ENCODE results near the gene TMED7.

GRCh38 chr5:115644046-115644445 is 18.2 kb upstream of the TMED7 start:
- TF ChIP-seq CTCF (conservative IDR thresholded peaks at IDR 0.05; ENCODE audit: low read depth, low read length) (no peak), POLR2A (IDR thresholded peaks at IDR 0.05; ENCODE audit: low read depth, low read length) (no peak), RAD21 (IDR thresholded peaks at IDR 0.05; ENCODE audit: low read length) (no peak), ELK1 (IDR thresholded peaks at IDR 0.05; ENCODE audit: borderline replicate concordance, low read depth, low read length) (no peak), MXI1 (IDR thresholded peaks at IDR 0.05; ENCODE audit: borderline replicate concordance, low read depth, low read length) (no peak), MAFK (IDR thresholded peaks at IDR 0.05; ENCODE audit: low read depth, low read length) (no peak), SMC3 (IDR thresholded peaks at IDR 0.05; ENCODE audit: low read depth, low read length) (no peak), FOS (IDR thresholded peaks at IDR 0.05; ENCODE audit: low read depth, low read length) (no peak)
